Measurements from ENCODE around the gene MACROD2.
"Not testable (repeated sequence)": the region's sequence is repeated elsewhere in the genome, so short reads cannot be mapped to it uniquely, and the experiment has no call there.

MACROD2 gene

GRCh38 chr20:15138548-15139126 is 1143.3 kb downstream of the MACROD2 start:
- ChIA-PET POLR2A (ENCODE audit: low non-redundant PET) (no interaction called here), CTCF (no interaction called here)
- DNase-seq (ENCODE audit: low spot score), result no peak
- TF ChIP-seq CTCF (conservative IDR thresholded peaks at IDR 0.05; ENCODE audit: low read depth), result no peak
- no peak overlapping the region for H3K27ac ChIP-seq

DNA sequence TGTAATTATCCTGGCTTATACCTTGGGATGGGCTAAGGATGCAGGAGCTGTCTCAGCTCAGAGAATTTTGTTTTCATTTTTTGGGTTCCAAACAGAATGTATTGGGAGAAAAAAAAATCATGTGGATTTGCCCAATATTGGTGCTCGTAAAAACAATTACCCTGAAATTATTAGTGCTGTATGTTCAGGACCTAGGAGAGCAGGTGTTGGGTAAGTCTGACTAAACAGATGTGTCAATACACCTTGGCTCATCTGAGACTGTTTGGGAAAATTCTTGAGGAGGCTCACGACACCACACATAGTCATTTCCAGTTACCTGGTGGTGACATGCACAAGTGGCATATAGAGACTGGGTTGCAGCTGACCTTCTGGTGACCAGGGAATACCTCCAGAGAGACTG is 1144.2 kb downstream of the MACROD2 start:
- CTCF ChIA-PET, result interaction anchor here (0.8 kb wide), 1 partner anchor 1409 kb away, joined by 6 read pairs; no protein-coding TSS in a partner anchor
- no peak for DNase-seq (ENCODE audit: low spot score)
- H3K27ac ChIP-seq, result no peak overlapping the region
- TF ChIP-seq CTCF (conservative IDR thresholded peaks at IDR 0.05; ENCODE audit: low read depth), result no peak
- POLR2A ChIA-PET (ENCODE audit: low non-redundant PET), result no interaction called here

DNA sequence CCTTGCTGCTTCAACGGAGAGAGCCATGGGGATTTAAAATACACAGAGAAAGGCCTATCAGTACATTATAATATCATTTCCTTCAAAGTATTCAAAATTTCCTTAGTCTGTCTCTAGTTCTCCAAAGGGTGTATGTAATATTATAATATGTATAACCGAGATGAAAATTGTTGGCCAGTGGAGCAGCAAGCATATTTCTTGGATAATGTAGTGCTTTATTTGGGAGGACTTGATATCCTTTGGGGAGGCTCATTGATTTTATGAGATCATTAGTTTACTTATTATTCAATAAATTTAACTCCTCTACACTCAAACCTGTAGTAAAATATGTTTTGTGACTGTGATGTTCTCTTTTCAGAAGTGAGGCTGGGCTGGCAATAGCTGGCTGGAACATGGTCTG is 1145.0 kb downstream of the MACROD2 start:
- DNase-seq (ENCODE audit: low spot score), result no peak
- no peak for TF ChIP-seq CTCF (conservative IDR thresholded peaks at IDR 0.05; ENCODE audit: low read depth)
- ChIA-PET POLR2A (ENCODE audit: low non-redundant PET) (no interaction called here), CTCF (interaction anchor here (0.8 kb wide), 1 partner anchor 1408 kb away, joined by 6 read pairs; no protein-coding TSS in a partner anchor)
- no peak overlapping the region for H3K27ac ChIP-seq

DNA sequence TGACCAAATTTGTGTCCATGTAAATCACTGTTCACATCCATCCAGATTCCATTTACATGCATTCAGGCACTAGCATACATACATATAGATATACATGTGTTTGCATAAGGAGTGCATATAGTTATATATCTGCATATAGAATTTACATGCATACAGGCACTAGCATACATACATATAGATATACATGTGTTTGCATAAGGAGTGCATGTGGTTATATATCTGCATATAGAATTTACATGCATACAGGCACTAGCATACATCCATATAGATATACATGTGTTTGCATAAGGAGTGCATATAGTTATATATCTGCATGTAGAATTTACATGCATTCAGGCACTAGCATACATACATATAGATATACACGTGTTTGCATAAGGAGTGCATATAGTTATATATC is 1145.6 kb downstream of the MACROD2 start:
- H3K27ac ChIP-seq; POLR2A ChIA-PET (ENCODE audit: low non-redundant PET); CTCF ChIA-PET; DNase-seq (ENCODE audit: low spot score): not testable (repeated sequence)

- ChIA-PET POLR2A (ENCODE audit: low non-redundant PET) (no interaction called here), CTCF (no interaction called here)
- no peak for TF ChIP-seq CTCF (conservative IDR thresholded peaks at IDR 0.05; ENCODE audit: low read depth)
- no peak for DNase-seq (ENCODE audit: low spot score)
- H3K27ac ChIP-seq, result no peak overlapping the region
Measured at GRCh38 chr20:15141861-15142260, 1146.5 kb downstream of the MACROD2 start.

GRCh38 chr20:15143478-15143877 is 1148.2 kb downstream of the MACROD2 start:
- H3K27ac ChIP-seq, result no peak overlapping the region
- POLR2A ChIA-PET (ENCODE audit: low non-redundant PET), result no interaction called here
- CTCF ChIA-PET, result no interaction called here
- no peak for DNase-seq (ENCODE audit: low spot score)
- no peak for TF ChIP-seq CTCF (conservative IDR thresholded peaks at IDR 0.05; ENCODE audit: low read depth)

DNA sequence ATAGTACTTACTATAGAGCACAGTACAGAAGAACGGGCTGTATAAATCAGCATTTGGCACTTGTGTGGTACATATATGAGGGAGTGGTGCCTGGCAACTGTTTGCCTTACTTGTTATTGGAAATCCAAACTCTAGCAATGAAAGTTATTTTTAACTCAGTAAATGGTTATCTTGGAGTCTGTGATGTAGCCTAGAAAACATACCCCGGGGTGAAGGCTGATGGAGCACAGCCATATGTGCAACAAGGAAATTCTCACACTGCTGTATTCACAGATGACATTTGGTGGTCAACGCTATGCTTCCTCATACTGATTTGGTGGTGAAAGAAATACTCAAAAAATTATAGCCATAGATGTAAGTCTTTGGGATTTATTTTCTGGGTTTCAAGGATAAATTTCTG is 1149.6 kb downstream of the MACROD2 start:
- ChIA-PET CTCF (no interaction called here), POLR2A (ENCODE audit: low non-redundant PET) (no interaction called here)
- H3K27ac ChIP-seq, result no peak overlapping the region
- DNase-seq (ENCODE audit: low spot score), result no peak
- TF ChIP-seq CTCF (conservative IDR thresholded peaks at IDR 0.05; ENCODE audit: low read depth), result no peak
